ENCODE results near the gene SPINK8. TPM values are rescaled to one million over a fixed set of nuclear protein-coding genes. Genes with fewer than 3 reads are reported as not detected.

Gene SPINK8
- not detected in 2 replicates for total RNA-seq

GRCh38 chr3:48333346-48334245 is at the start of gene SPINK8:
Gene SPINK8 (minus strand): TSS chr3:48333661. CDS start chr3:48328341, 5,320 bp downstream.

GRCh38 chr3:48371651-48372376 is 38.4 kb upstream of the SPINK8 start, which contains the start of gene FBXW12:
Gene FBXW12 (plus strand): TSS chr3:48372219. CDS start chr3:48372768, 549 bp downstream.

DNA sequence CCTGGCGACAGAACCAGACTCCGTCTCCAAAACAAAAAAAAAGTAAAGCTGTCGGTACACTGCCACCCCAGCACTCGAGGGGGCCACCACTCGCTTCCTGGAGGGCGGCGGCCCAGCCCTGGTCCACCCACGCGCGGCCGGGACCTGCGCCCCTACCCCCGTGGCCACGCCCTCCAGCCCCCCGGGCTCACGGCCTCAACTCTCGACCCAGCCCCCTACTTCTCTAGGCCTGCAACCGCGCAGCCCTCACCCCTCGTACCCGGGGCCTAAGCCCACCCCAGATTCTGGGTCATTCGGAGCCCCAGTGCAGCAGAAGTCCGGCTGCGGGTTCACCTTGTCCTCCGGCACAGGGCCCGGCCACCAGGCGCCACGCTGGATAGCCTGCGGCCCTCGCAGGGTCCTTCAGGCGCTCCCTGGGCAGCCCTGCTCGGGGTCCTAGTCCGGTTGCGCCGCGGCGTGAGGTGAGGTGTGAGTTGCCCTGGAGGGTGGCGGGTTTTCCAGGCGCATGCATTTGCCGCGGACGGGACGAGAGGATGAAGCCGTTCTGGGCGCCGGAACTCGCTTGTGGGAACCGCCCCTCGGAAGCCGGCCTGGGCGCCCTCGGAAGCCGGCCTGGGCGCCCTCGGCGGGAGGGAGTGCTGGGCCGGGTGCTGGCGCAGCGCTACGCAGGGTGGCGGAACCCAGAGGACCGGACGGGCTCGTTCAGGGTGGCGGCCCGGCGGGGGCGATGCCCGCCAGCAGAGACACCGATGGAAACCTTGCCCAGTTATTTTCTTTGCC is 32.3 kb downstream of the SPINK8 start, which contains the start of gene NME6:
NME6 (minus strand) TSS at position 348 of the 780 bp plus-strand sequence.

Other genes starting within 250 kb of the SPINK8 start
- gene CDC25A, start 145.2 kb downstream of the SPINK8 start, total RNA-seq = 1.00 and 1.3 TPM in 2 replicates
- not detected in 2 replicates for gene CAMP, start 110.2 kb downstream of the SPINK8 start, total RNA-seq
- gene ZNF589, start 92.6 kb downstream of the SPINK8 start, total RNA-seq = 2.4 and 2.9 TPM in 2 replicates
- 16.9 and 20.2 TPM in 2 replicates for gene NME6, start 32.3 kb downstream of the SPINK8 start, total RNA-seq
- gene FBXW12, start 38.6 kb upstream of the SPINK8 start, total RNA-seq = not detected in 2 replicates
- 24.6 and 42.2 TPM in 2 replicates for gene PLXNB1, start 96.4 kb upstream of the SPINK8 start, total RNA-seq
- 19.2 and 26.5 TPM in 2 replicates for gene CCDC51, start 106.5 kb upstream of the SPINK8 start, total RNA-seq
- gene TMA7, start 106.6 kb upstream of the SPINK8 start, total RNA-seq = 315 and 384 TPM in 2 replicates
- gene ATRIP, start 113.1 kb upstream of the SPINK8 start, total RNA-seq = 2.8 and 4.0 TPM in 2 replicates
- 101 and 102 TPM in 2 replicates for gene SHISA5, start 170.5 kb upstream of the SPINK8 start, total RNA-seq
- 6.0 and 29.4 TPM in 2 replicates for gene PFKFB4, start 223.1 kb upstream of the SPINK8 start, total RNA-seq
- gene UCN2, start 230.1 kb upstream of the SPINK8 start, total RNA-seq = 0.83 and 1.00 TPM in 2 replicates

Data from smooth muscle cell of bladder (primary cell).